Neural cell (in vitro differentiated cells): ENCODE measurements around the gene HOXB7. TPM values are rescaled to one million over a fixed set of nuclear protein-coding genes. Genes with fewer than 3 reads are reported as not detected.

Source experiments
- H2AFZ ChIP-seq: fragments of 200-600, 300-800 bp; sonication (generic), shearing (Covaris generic); 2 replicates; pipeline ENCODE4 v1.6.0; 2014; ENCODE audit warnings: low read depth, mild to moderate bottlenecking, antibody characterized with exemption, low read length, moderate library complexity
- H3F3A ChIP-seq: fragments of 200-600 bp; shearing (Covaris generic); 2 replicates; pipeline ENCODE4 v1.6.1; 2016; ENCODE audit warnings: mild to moderate bottlenecking, moderate library complexity, mixed read lengths, antibody characterized with exemption, low read length; ENCODE audit not compliant: insufficient read depth, poor library complexity, severe bottlenecking
- H3K27ac ChIP-seq: fragments of 200-600, 300-800 bp; sonication (generic), shearing (Covaris generic); 2 replicates; pipeline ENCODE4 v1.5.1; 2014; ENCODE audit warnings: mild to moderate bottlenecking, low read length, moderate library complexity
- H3K27me3 ChIP-seq: fragments of 300-800, 200-600 bp; sonication (generic), shearing (Covaris generic); 2 replicates; pipeline ENCODE4 v1.6.0; 2014; ENCODE audit warnings: mild to moderate bottlenecking, low read depth, low read length, moderate library complexity; ENCODE audit not compliant: insufficient read depth
- H3K36me3 ChIP-seq: fragments of 300-800, 200-600 bp; sonication (generic), shearing (Covaris generic); 2 replicates; pipeline ENCODE4 v1.5.1; 2014; ENCODE audit warnings: mild to moderate bottlenecking, antibody characterized with exemption, low read length, moderate library complexity; ENCODE audit not compliant: insufficient read depth
- H3K4me2 ChIP-seq: fragments of 300-800, 200-600 bp; sonication (generic), shearing (Covaris generic); 2 replicates; pipeline ENCODE4 v1.6.0; 2014; ENCODE audit warnings: mild to moderate bottlenecking, low read length
- H3K4me3 ChIP-seq: fragments of 300-800, 200-600 bp; sonication (generic), shearing (Covaris generic); 2 replicates; pipeline ENCODE4 v1.5.1; 2014; ENCODE audit warnings: mild to moderate bottlenecking, low read length, moderate library complexity
- H3K79me2 ChIP-seq: fragments of 200-600 bp; shearing (Covaris generic); replicated peaks from 2 replicates; pipeline ENCODE4 v1.6.0; 2014; ENCODE audit warnings: mild to moderate bottlenecking, low read length, moderate library complexity; ENCODE audit not compliant: insufficient read depth
- H3K9ac ChIP-seq: fragments of 300-800, 200-600 bp; sonication (generic), shearing (Covaris generic); 2 replicates; pipeline ENCODE4 v1.6.1; 2016; ENCODE audit warnings: mild to moderate bottlenecking, low read length, mixed read lengths
- H3K9me2 ChIP-seq: fragments of 200-600 bp; shearing (Covaris generic); 2 replicates; pipeline ENCODE4 v1.6.1; 2016; ENCODE audit warnings: mild to moderate bottlenecking, low read length, mixed read lengths; ENCODE audit not compliant: insufficient read depth
- H3K9me3 ChIP-seq: fragments of 200-600, 300-800 bp; sonication (generic), shearing (Covaris generic); 2 replicates; pipeline ENCODE4 v1.6.1; 2016; ENCODE audit warnings: mild to moderate bottlenecking, mixed run types, low read length, moderate library complexity, mixed read lengths
- H4K20me1 ChIP-seq: fragments of 200-600 bp; shearing (Covaris generic); 2 replicates; pipeline ENCODE4 v1.6.1; 2016; ENCODE audit warnings: mild to moderate bottlenecking, mixed run types; ENCODE audit not compliant: insufficient read depth
- CTCF ChIP-seq: fragments of 450-650 bp; IDR thresholded peaks from 2 replicates; pipeline ENCODE4 v1.5.1; 2014; ENCODE audit warnings: antibody characterized with exemption, mild to moderate bottlenecking, moderate library complexity; ENCODE audit not compliant: poor library complexity, severe bottlenecking
- EP300 ChIP-seq: fragments of 450-650 bp; conservative IDR thresholded peaks from 2 replicates; pipeline ENCODE4 v1.6.1; 2014; ENCODE audit warnings: antibody characterized with exemption, mild to moderate bottlenecking, moderate library complexity; ENCODE audit not compliant: poor library complexity, severe bottlenecking
- EZH2 ChIP-seq: fragments of 200-600, 300-800 bp; shearing (Covaris generic), sonication (generic); IDR thresholded peaks from 2 replicates; pipeline ENCODE4 v1.6.1; 2014; ENCODE audit warnings: antibody characterized with exemption, low read length, borderline replicate concordance, mild to moderate bottlenecking; ENCODE audit not compliant: insufficient read depth, poor library complexity, severe bottlenecking
- MXI1 ChIP-seq: fragments of 450-650 bp; conservative IDR thresholded peaks from 2 replicates; pipeline ENCODE4 v1.6.1; 2014; ENCODE audit warnings: antibody characterized with exemption, mild to moderate bottlenecking; ENCODE audit not compliant: poor library complexity, severe bottlenecking
- POLR2AphosphoS5 ChIP-seq: IDR thresholded peaks from 2 replicates; pipeline ENCODE4 v1.6.1; 2012
- RAD21 ChIP-seq: fragments of 450-650 bp; conservative IDR thresholded peaks from 2 replicates; pipeline ENCODE4 v1.6.1; 2014; ENCODE audit warnings: antibody characterized with exemption, mild to moderate bottlenecking, moderate library complexity
- REST ChIP-seq: IDR thresholded peaks from 2 replicates; pipeline ENCODE4 v1.6.1; 2012; ENCODE audit warnings: borderline replicate concordance
- SMC3 ChIP-seq: fragments of 450-650 bp; conservative IDR thresholded peaks from 2 replicates; pipeline ENCODE4 v1.6.1; 2014; ENCODE audit warnings: antibody characterized with exemption, mild to moderate bottlenecking, moderate library complexity; ENCODE audit not compliant: poor library complexity
- TAF1 ChIP-seq: IDR thresholded peaks from 2 replicates; pipeline ENCODE4 v1.6.1; 2012; ENCODE audit warnings: low read depth
- polyA plus RNA-seq: library from polyadenylated mRNA; depleted of rRNA; stranded (reverse); fragments of >200 nt; gene quantifications from 2 replicates; pipeline ENCODE4 v1.2.3, GENCODE V29; 2014

The HOXB7 gene
- polyA plus RNA-seq, 1 donor from 2014 or later, result not detected

- no peak overlapping the region for H2AFZ ChIP-seq
- H3K27me3 ChIP-seq, result peaks cover 99% of the 10 kb centered on the region
- no peak for TF ChIP-seq CTCF
- no peak for TF ChIP-seq SMC3
- no peak for TF ChIP-seq RAD21
- no peak for TF ChIP-seq REST
- no peak for TF ChIP-seq EP300
- TF ChIP-seq MXI1, result no peak
- TF ChIP-seq POLR2AphosphoS5, result no peak
- TF ChIP-seq TAF1, result no peak
- TF ChIP-seq EZH2, result no peak
- no peaks in the 10 kb centered on the region for H3K9me3 ChIP-seq
- no peaks in the 10 kb centered on the region for H3F3A ChIP-seq
- no peak overlapping the region for H3K27ac ChIP-seq
- no peaks in the 10 kb centered on the region for H4K20me1 ChIP-seq
- no peak overlapping the region for H3K9ac ChIP-seq
- H3K9me2 ChIP-seq, result no peaks in the 10 kb centered on the region
- H3K4me2 ChIP-seq, result no peak overlapping the region
- no peaks in the 10 kb centered on the region for H3K36me3 ChIP-seq
- no peak overlapping the region for H3K4me3 ChIP-seq
- H3K79me2 ChIP-seq, result no peaks in the 10 kb centered on the region
These were observed 44.1 kb downstream of the HOXB7 start for GRCh38 chr17:48566717-48567116.

- Histone ChIP-seq H3K9ac (no peak overlapping the region), H3K4me3 (no peak overlapping the region), H3K4me2 (no peak overlapping the region), H3K9me2 (no peaks in the 10 kb centered on the region), H2AFZ (no peak overlapping the region), H4K20me1 (no peaks in the 10 kb centered on the region), H3K79me2 (no peaks in the 10 kb centered on the region), H3K36me3 (no peaks in the 10 kb centered on the region), H3K27ac (no peak overlapping the region), H3K27me3 (peaks cover 99% of the 10 kb centered on the region), H3F3A (no peaks in the 10 kb centered on the region), H3K9me3 (no peaks in the 10 kb centered on the region)
- TF ChIP-seq EZH2 (no peak), MXI1 (no peak), CTCF (no peak), TAF1 (no peak), POLR2AphosphoS5 (no peak), SMC3 (no peak), REST (no peak), EP300 (no peak), RAD21 (no peak)
These were observed 44.7 kb downstream of the HOXB7 start for GRCh38 chr17:48565925-48566710.
